K562 (cell line): Measurements from ENCODE around the gene SLC30A4. TPM values are rescaled to one million over a fixed set of nuclear protein-coding genes. Genes with fewer than 3 reads are reported as not detected.

Experiments used
- FOXK2 ChIP-seq, 2 experiments: fragments of 450-650 bp; IDR thresholded peaks in 1 of 2; conservative IDR thresholded peaks in 1 of 2; 2 replicates each; pipeline ENCODE4 v1.6.1; 2016; ENCODE audit warnings: low read depth in 2 of 2, mild to moderate bottlenecking in 1 of 2
- NR2F6 ChIP-seq: fragments of 450-650 bp; formaldehyde crosslinking; IDR thresholded peaks from 2 replicates; pipeline ENCODE4 v1.4.0; 2020; ENCODE audit warnings: mild to moderate bottlenecking
- TCF7 ChIP-seq: sonication (generic); IDR thresholded peaks from 2 replicates; pipeline ENCODE4 v1.6.1; 2016; ENCODE audit warnings: antibody characterized with exemption, borderline replicate concordance
- TEAD2 ChIP-seq: fragments of 450-650 bp; IDR thresholded peaks from 2 replicates; pipeline ENCODE4 v1.6.1; 2016; ENCODE audit warnings: missing genetic modification characterization, control low read depth, missing compliant biosample characterization
- ZFP1 ChIP-seq: fragments of 450-650 bp; formaldehyde crosslinking; IDR thresholded peaks from 2 replicates; pipeline ENCODE4 v1.4.0; 2020; ENCODE audit warnings: mild to moderate bottlenecking, mixed read lengths
- polyA plus RNA-seq, 8 experiments: library from polyadenylated mRNA; depleted of rRNA in 4 of 8; stranded (reverse) in 5 of 8; unstranded in 3 of 8; fragments of >200 nt; fragmentation: Nextera tagmentation in 2 of 8; fragmentation: Illumina TruSeq in 1 of 8; extraction: Ambion mirVana in 2 of 8; extraction: Trizol in 1 of 8; gene quantifications; 2 replicates each; pipeline versions ENCODE4 v1.2.1 to v1.2.3, GENCODE V29; 2011 to 2014; ENCODE audit warnings: inconsistent platforms in 1 of 8, missing spikeins in 1 of 8
- total RNA-seq, 7 experiments: library from RNA; depleted of rRNA in 6 of 7; stranded (reverse); fragments of >200 nt in 6 of 7; fragmentation: Illumina TruSeq in 2 of 7; extraction: Trizol in 2 of 7; gene quantifications; 2 replicates each; pipeline versions ENCODE4 v1.2.1 to v1.2.3, GENCODE V29; 2011 to 2021; ENCODE audit warnings: low replicate concordance in 1 of 7
- TF ChIP-seq, protein P1 (sequence below): fragments of 250-450 bp; sonication (Bioruptor Pico); IDR thresholded peaks from 2 replicates; pipeline ENCODE4 v1.4.0; 2020
- TF ChIP-seq, protein P2 (sequence below): sonication (generic); formaldehyde crosslinking; IDR thresholded peaks from 2 replicates; pipeline ENCODE4 v1.9.0; 2022; ENCODE audit warnings: mild to moderate bottlenecking, missing genetic modification reagents

SLC30A4 gene
- total and polyA plus RNA-seq, 9 of the 15 experiments (the other 6 are each of a cell fraction or from before 2014, with no cell fraction given) = 0.21 to 0.73 (median 0.36) TPM

- TF ChIP-seq, protein P1, sequence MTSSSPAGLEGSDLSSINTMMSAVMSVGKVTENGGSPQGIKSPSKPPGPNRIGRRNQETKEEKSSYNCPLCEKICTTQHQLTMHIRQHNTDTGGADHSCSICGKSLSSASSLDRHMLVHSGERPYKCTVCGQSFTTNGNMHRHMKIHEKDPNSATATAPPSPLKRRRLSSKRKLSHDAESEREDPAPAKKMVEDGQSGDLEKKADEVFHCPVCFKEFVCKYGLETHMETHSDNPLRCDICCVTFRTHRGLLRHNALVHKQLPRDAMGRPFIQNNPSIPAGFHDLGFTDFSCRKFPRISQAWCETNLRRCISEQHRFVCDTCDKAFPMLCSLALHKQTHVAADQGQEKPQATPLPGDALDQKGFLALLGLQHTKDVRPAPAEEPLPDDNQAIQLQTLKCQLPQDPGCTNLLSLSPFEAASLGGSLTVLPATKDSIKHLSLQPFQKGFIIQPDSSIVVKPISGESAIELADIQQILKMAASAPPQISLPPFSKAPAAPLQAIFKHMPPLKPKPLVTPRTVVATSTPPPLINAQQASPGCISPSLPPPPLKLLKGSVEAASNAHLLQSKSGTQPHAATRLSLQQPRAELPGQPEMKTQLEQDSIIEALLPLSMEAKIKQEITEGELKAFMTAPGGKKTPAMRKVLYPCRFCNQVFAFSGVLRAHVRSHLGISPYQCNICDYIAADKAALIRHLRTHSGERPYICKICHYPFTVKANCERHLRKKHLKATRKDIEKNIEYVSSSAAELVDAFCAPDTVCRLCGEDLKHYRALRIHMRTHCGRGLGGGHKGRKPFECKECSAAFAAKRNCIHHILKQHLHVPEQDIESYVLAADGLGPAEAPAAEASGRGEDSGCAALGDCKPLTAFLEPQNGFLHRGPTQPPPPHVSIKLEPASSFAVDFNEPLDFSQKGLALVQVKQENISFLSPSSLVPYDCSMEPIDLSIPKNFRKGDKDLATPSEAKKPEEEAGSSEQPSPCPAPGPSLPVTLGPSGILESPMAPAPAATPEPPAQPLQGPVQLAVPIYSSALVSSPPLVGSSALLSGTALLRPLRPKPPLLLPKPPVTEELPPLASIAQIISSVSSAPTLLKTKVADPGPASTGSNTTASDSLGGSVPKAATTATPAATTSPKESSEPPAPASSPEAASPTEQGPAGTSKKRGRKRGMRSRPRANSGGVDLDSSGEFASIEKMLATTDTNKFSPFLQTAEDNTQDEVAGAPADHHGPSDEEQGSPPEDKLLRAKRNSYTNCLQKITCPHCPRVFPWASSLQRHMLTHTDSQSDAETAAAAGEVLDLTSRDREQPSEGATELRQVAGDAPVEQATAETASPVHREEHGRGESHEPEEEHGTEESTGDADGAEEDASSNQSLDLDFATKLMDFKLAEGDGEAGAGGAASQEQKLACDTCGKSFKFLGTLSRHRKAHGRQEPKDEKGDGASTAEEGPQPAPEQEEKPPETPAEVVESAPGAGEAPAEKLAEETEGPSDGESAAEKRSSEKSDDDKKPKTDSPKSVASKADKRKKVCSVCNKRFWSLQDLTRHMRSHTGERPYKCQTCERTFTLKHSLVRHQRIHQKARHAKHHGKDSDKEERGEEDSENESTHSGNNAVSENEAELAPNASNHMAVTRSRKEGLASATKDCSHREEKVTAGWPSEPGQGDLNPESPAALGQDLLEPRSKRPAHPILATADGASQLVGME (CRISPR knock-in tag) = no peak
- TF ChIP-seq, protein P2, sequence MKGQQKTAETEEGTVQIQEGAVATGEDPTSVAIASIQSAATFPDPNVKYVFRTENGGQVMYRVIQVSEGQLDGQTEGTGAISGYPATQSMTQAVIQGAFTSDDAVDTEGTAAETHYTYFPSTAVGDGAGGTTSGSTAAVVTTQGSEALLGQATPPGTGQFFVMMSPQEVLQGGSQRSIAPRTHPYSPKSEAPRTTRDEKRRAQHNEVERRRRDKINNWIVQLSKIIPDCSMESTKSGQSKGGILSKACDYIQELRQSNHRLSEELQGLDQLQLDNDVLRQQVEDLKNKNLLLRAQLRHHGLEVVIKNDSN (CRISPR knock-in tag) = no peak
- TF ChIP-seq ZFP1 (CRISPR knock-in tag) (no peak), TCF7 (no peak), FOXK2 (conservative IDR thresholded peaks at IDR 0.05 in 1 of 2, IDR thresholded peaks at IDR 0.05 in 1 of 2; ENCODE audit: low read depth in 2 of 2) (no peak), NR2F6 (no peak), TEAD2 (tag) (no peak)
Observed at GRCh38 chr15:45543051-45543450, 20.5 kb upstream of the SLC30A4 start (continued).
